ENCODE results near the gene ABI2.

- TF ChIP-seq, protein P1, sequence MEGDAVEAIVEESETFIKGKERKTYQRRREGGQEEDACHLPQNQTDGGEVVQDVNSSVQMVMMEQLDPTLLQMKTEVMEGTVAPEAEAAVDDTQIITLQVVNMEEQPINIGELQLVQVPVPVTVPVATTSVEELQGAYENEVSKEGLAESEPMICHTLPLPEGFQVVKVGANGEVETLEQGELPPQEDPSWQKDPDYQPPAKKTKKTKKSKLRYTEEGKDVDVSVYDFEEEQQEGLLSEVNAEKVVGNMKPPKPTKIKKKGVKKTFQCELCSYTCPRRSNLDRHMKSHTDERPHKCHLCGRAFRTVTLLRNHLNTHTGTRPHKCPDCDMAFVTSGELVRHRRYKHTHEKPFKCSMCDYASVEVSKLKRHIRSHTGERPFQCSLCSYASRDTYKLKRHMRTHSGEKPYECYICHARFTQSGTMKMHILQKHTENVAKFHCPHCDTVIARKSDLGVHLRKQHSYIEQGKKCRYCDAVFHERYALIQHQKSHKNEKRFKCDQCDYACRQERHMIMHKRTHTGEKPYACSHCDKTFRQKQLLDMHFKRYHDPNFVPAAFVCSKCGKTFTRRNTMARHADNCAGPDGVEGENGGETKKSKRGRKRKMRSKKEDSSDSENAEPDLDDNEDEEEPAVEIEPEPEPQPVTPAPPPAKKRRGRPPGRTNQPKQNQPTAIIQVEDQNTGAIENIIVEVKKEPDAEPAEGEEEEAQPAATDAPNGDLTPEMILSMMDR (IDR thresholded peaks at IDR 0.05; ENCODE audit: insufficient read depth, low read length, poor library complexity, severe bottlenecking) = no peak
- TF ChIP-seq EZH2phosphoT487 (conservative IDR thresholded peaks at IDR 0.05; ENCODE audit: low read length) = no peak
These were observed 161.3 kb downstream of the ABI2 start for GRCh38 chr2:203489531-203489930.

Data from SU-DHL-6 (cell line).